GM23338 (cell line): Measurements from ENCODE around the gene CSTF3. TPM values are rescaled to one million over a fixed set of nuclear protein-coding genes. Genes with fewer than 3 reads are reported as not detected.
A peak's percentile ranks its signal among the peaks of the same experiment; 100 is the strongest.

ENCODE experiments used
- ATAC-seq: fragments of 200-7000 bp; cut with Tn5 transposase; 3 replicates; pipeline ENCODE4 v1.9.1; 2020
- DNase-seq: peaks from one replicate; pipeline ENCODE4 v3.0.0-alpha.2; 2015; ENCODE audit warnings: low spot score
- H2AFZ ChIP-seq: fragments of 200-600 bp; sonication (generic); 2 replicates; pipeline ENCODE4 v1.8.0; 2016; ENCODE audit warnings: antibody characterized with exemption, mild to moderate bottlenecking, moderate library complexity
- H3F3A ChIP-seq: fragments of 200-600 bp; sonication (generic); replicated peaks from 2 replicates; pipeline ENCODE4 v1.8.0; 2017; ENCODE audit warnings: antibody characterized with exemption, mixed run types, low read depth
- H3K27ac ChIP-seq: fragments of 200-600 bp; sonication (generic); 2 replicates; pipeline ENCODE4 v1.6.1; 2016; ENCODE audit warnings: low read depth
- H3K27me3 ChIP-seq: fragments of 200-600 bp; sonication (generic); 2 replicates; pipeline ENCODE4 v1.8.0; 2016; ENCODE audit warnings: mild to moderate bottlenecking, mixed run types, moderate library complexity; ENCODE audit not compliant: insufficient read depth
- H3K36me3 ChIP-seq: fragments of 200-600 bp; sonication (generic); 2 replicates; pipeline ENCODE4 v1.8.0; 2016; ENCODE audit warnings: mild to moderate bottlenecking; ENCODE audit not compliant: insufficient read depth
- H3K4me1 ChIP-seq: fragments of 200-600 bp; sonication (generic); 2 replicates; pipeline ENCODE4 v1.8.0; 2016; ENCODE audit warnings: mild to moderate bottlenecking, moderate library complexity; ENCODE audit not compliant: insufficient read depth
- H3K4me2 ChIP-seq: fragments of 200-600 bp; sonication (generic); 2 replicates; pipeline ENCODE4 v1.7.1; 2017; ENCODE audit warnings: mixed run types
- H3K4me3 ChIP-seq: fragments of 200-600 bp; sonication (generic); 2 replicates; pipeline ENCODE4 v1.6.1; 2016; ENCODE audit warnings: mixed run types
- H3K79me2 ChIP-seq: fragments of 200-600 bp; sonication (generic); replicated peaks from 2 replicates; pipeline ENCODE4 v1.8.0; 2017; ENCODE audit warnings: mild to moderate bottlenecking; ENCODE audit not compliant: insufficient read depth
- H3K9me2 ChIP-seq: fragments of 200-600 bp; sonication (generic); 2 replicates; pipeline ENCODE4 v1.8.0; 2017; ENCODE audit not compliant: insufficient read depth
- H4K20me1 ChIP-seq: fragments of 200-600 bp; sonication (generic); replicated peaks from 2 replicates; pipeline ENCODE4 v1.8.0; 2017; ENCODE audit warnings: mild to moderate bottlenecking; ENCODE audit not compliant: insufficient read depth
- H3K27ac Mint-ChIP-seq: 2 replicates; pipeline ENCODE4 v1.8.0; 2020; ENCODE audit warnings: inconsistent platforms, mild to moderate bottlenecking, moderate library complexity, mixed read lengths
- H3K27me3 Mint-ChIP-seq: 3 replicates; pipeline ENCODE4 v1.8.0; 2022; ENCODE audit warnings: low read depth, mild to moderate bottlenecking, moderate library complexity, mixed read lengths, inconsistent platforms; ENCODE audit not compliant: insufficient read depth, poor library complexity
- H3K36me3 Mint-ChIP-seq: 3 replicates; pipeline ENCODE4 v1.8.0; 2021; ENCODE audit warnings: low read depth, mild to moderate bottlenecking, inconsistent platforms, moderate library complexity, mixed read lengths
- H3K4me1 Mint-ChIP-seq: 3 replicates; pipeline ENCODE4 v1.8.0; 2020; ENCODE audit warnings: mild to moderate bottlenecking, inconsistent platforms, mixed read lengths
- H3K4me3 Mint-ChIP-seq: 3 replicates; pipeline ENCODE4 v1.8.0; 2021; ENCODE audit warnings: moderate library complexity, mild to moderate bottlenecking, inconsistent platforms, mixed read lengths
- H3K9me3 Mint-ChIP-seq: 3 replicates; pipeline ENCODE4 v1.8.0; 2020; ENCODE audit warnings: moderate library complexity, mild to moderate bottlenecking, inconsistent platforms, mixed read lengths
- CREB1 ChIP-seq: fragments of 250-450 bp; sonication (Bioruptor Pico); IDR thresholded peaks from 2 replicates; pipeline ENCODE4 v1.5.0; 2020; ENCODE audit warnings: low read depth, mild to moderate bottlenecking, moderate library complexity
- CTCF ChIP-seq, 2 experiments: fragments of 200-600 bp in 1 of 2; sonication (generic) in 1 of 2; conservative IDR thresholded peaks; 2 replicates each; pipeline versions ENCODE4 v1.5.1 to v1.6.1; 2016 to 2017; ENCODE audit warnings: antibody characterized with exemption in 2 of 2, low read depth in 2 of 2, mild to moderate bottlenecking in 2 of 2, moderate library complexity in 1 of 2
- ETS1 ChIP-seq: IDR thresholded peaks from 2 replicates; pipeline ENCODE4 v1.6.1; 2016; ENCODE audit warnings: antibody characterized with exemption
- EZH2 ChIP-seq: fragments of 200-600 bp; sonication (generic); IDR thresholded peaks from one replicate; pipeline ENCODE4 v1.8.0; 2017; ENCODE audit warnings: antibody characterized with exemption, mild to moderate bottlenecking, low read depth; ENCODE audit not compliant: unreplicated experiment
- EZH2phosphoT487 ChIP-seq: fragments of 200-600 bp; sonication (generic); IDR thresholded peaks from one replicate; pipeline ENCODE4 v1.8.1; 2018; ENCODE audit warnings: antibody characterized with exemption; ENCODE audit not compliant: unreplicated experiment
- POLR2AphosphoS5 ChIP-seq: IDR thresholded peaks from 2 replicates; pipeline ENCODE4 v1.6.1; 2016; ENCODE audit warnings: antibody characterized with exemption, low read depth
- REST ChIP-seq: IDR thresholded peaks from one replicate; pipeline ENCODE4 v1.6.1; 2018; ENCODE audit warnings: antibody characterized with exemption; ENCODE audit not compliant: unreplicated experiment
- ZNF331 ChIP-seq: fragments of 250-450 bp; sonication (Bioruptor Pico); IDR thresholded peaks from 2 replicates; pipeline ENCODE4 v1.5.0; 2020; ENCODE audit warnings: low read depth, mild to moderate bottlenecking, moderate library complexity
- polyA plus RNA-seq: library from polyadenylated mRNA; unstranded; fragments of >200 nt; fragmentation: Nextera tagmentation; extraction: Ambion mirVana; gene quantifications from 2 replicates; pipeline ENCODE4 v1.2.1, GENCODE V29; 2016
- total RNA-seq: library from RNA; depleted of rRNA; stranded (reverse); fragments of >200 nt; shearing (Covaris generic); gene quantifications from 2 replicates; pipeline ENCODE4 v1.2.3, GENCODE V29; 2014

Gene CSTF3
- total and polyA plus RNA-seq, 2 experiments from 2014 or later, result 83.2 to 158 TPM

GRCh38 chr11:33043221-33043830, 118.0 kb downstream of the CSTF3 start:
- Histone ChIP-seq H3K27ac (no peak overlapping the region), H3K4me1 (peaks cover 10% of the 10 kb centered on the region), H3K79me2 (no peaks in the 10 kb centered on the region; the same call in none of the 2 replicates), H3K4me3 (no peak overlapping the region), H3K27me3 (no peaks in the 10 kb centered on the region), H4K20me1 (no peaks in the 10 kb centered on the region), H3K9me2 (no peaks in the 10 kb centered on the region), H3K4me2 (no peak overlapping the region), H2AFZ (no peak overlapping the region), H3F3A (no peaks in the 10 kb centered on the region; the same call in 1 of the 2 replicates), H3K36me3 (peaks cover 9% of the 10 kb centered on the region; the same call in 1 of the 2 replicates)
- H3K4me3 Mint-ChIP-seq, result no peak overlapping the region
- peaks cover 12% of the 10 kb centered on the region for H3K4me1 Mint-ChIP-seq
- H3K27ac Mint-ChIP-seq, result no peak overlapping the region
- peaks cover 5% of the 10 kb centered on the region; the same call in 2 of the 3 replicates for H3K9me3 Mint-ChIP-seq
- H3K36me3 Mint-ChIP-seq, result peaks cover 39% of the 10 kb centered on the region
- ATAC-seq (no peak), DNase-seq (no peak)
- H3K27me3 Mint-ChIP-seq, result peaks cover 9% of the 10 kb centered on the region
- TF ChIP-seq CREB1 (CRISPR knock-in tag) (no peak), REST (no peak), CTCF (conservative IDR thresholded peaks at IDR 0.05; ENCODE audit: low read depth in 2 of 2) (no peak), ZNF331 (CRISPR knock-in tag) (no peak)

- no peak for ATAC-seq
- Histone ChIP-seq H3K27ac (no peak overlapping the region), H3K4me2 (peak overlapping the region; percentile 85), H3F3A (no peaks in the 10 kb centered on the region; the same call in 1 of the 2 replicates), H4K20me1 (no peaks in the 10 kb centered on the region), H3K36me3 (peaks cover 9% of the 10 kb centered on the region; the same call in 1 of the 2 replicates), H2AFZ (no peak overlapping the region), H3K79me2 (no peaks in the 10 kb centered on the region; the same call in none of the 2 replicates), H3K27me3 (no peaks in the 10 kb centered on the region), H3K9me2 (no peaks in the 10 kb centered on the region), H3K4me3 (peak overlapping the region; percentile 82), H3K4me1 (peaks cover 10% of the 10 kb centered on the region)
- H3K36me3 Mint-ChIP-seq, result peaks cover 22% of the 10 kb centered on the region
- H3K4me3 Mint-ChIP-seq, result peak overlapping the region; percentile 84
- peaks cover 9% of the 10 kb centered on the region for H3K27me3 Mint-ChIP-seq
- peaks cover 5% of the 10 kb centered on the region; the same call in 2 of the 3 replicates for H3K9me3 Mint-ChIP-seq
- no peak overlapping the region for H3K27ac Mint-ChIP-seq
- no peak for DNase-seq
- peaks cover 12% of the 10 kb centered on the region for H3K4me1 Mint-ChIP-seq
- TF ChIP-seq EZH2 (no peak), ZNF331 (CRISPR knock-in tag) (no peak), CREB1 (CRISPR knock-in tag) (no peak), POLR2AphosphoS5 (no peak), ETS1 (no peak), EZH2phosphoT487 (no peak)
Measured at GRCh38 chr11:33040862-33041453, 120.3 kb downstream of the CSTF3 start.
